Dedifferentiated amniotic fluid mesenchymal stem cell (primary cell): Measurements from ENCODE around the gene ERMARD.
A peak's percentile ranks its signal among the peaks of the same experiment; 100 is the strongest.

ENCODE experiments used
- DNase-seq: peaks from one replicate; pipeline ENCODE4 v3.0.0-alpha.2; 2016; ENCODE audit errors: extremely low spot score

The ERMARD gene

GRCh38 chr6:169751242-169752073 is at the start of gene ERMARD, which contains the start of gene DYNLT2:
Gene ERMARD, plus strand, starts transcription at chr6:169751622. Its CDS starts 36 bp downstream, at chr6:169751658.
Gene DYNLT2, minus strand, starts transcription at chr6:169751572. Its CDS starts 114 bp downstream, at chr6:169751458.
- DNase-seq: peak; percentile 90

GRCh38 chr6:169701954-169702839 is 49.2 kb upstream of the ERMARD start, which contains the start of the genes C6orf120 and WDR27:
Gene C6orf120, plus strand, starts transcription at chr6:169702126. Its CDS starts 334 bp downstream, at chr6:169702460.
Gene WDR27, minus strand, starts transcription at chr6:169702029. Its CDS starts 13,024 bp downstream, at chr6:169689005.
- DNase-seq: peak; percentile 97

- no peak for DNase-seq
Measured at GRCh38 chr6:169702840-169703246, 48.6 kb upstream of the ERMARD start.

- no peak for DNase-seq
Measured at GRCh38 chr6:169707772-169708171, 43.6 kb upstream of the ERMARD start.

- DNase-seq: no peak
Measured at GRCh38 chr6:169709293-169709692, 42.1 kb upstream of the ERMARD start.

- DNase-seq: no peak
Measured at GRCh38 chr6:169710009-169710408, 41.4 kb upstream of the ERMARD start.

- no peak for DNase-seq
Measured at GRCh38 chr6:169714178-169714577, 37.2 kb upstream of the ERMARD start.

GRCh38 chr6:169714595-169714994 is 36.8 kb upstream of the ERMARD start:
- no peak for DNase-seq

- DNase-seq: no peak
Measured at GRCh38 chr6:169719117-169719516, 32.3 kb upstream of the ERMARD start.

GRCh38 chr6:169720207-169720855 is 31.1 kb upstream of the ERMARD start:
- DNase-seq: no peak

GRCh38 chr6:169722362-169723199 is 28.8 kb upstream of the ERMARD start:
- no peak for DNase-seq

GRCh38 chr6:169723200-169723909 is 28.1 kb upstream of the ERMARD start:
- no peak for DNase-seq

GRCh38 chr6:169723991-169724493 is 27.4 kb upstream of the ERMARD start:
- no peak for DNase-seq

- DNase-seq: no peak
Measured at GRCh38 chr6:169724494-169725124, 26.8 kb upstream of the ERMARD start, which contains the start of gene PHF10. Gene PHF10, minus strand, starts transcription at chr6:169724500. Its CDS starts 569 bp downstream, at chr6:169723931.

- DNase-seq: no peak
Measured at GRCh38 chr6:169725125-169726048, 26.0 kb upstream of the ERMARD start.

GRCh38 chr6:169726049-169726400 is 25.4 kb upstream of the ERMARD start:
- no peak for DNase-seq

- no peak for DNase-seq
Measured at GRCh38 chr6:169726963-169727362, 24.5 kb upstream of the ERMARD start.

- DNase-seq: no peak
Measured at GRCh38 chr6:169729961-169730360, 21.5 kb upstream of the ERMARD start.
